ENCODE measurements around the gene EHD2. TPM values are rescaled to one million over a fixed set of nuclear protein-coding genes. Genes with fewer than 3 reads are reported as not detected.
A peak's percentile ranks its signal among the peaks of the same experiment; 100 is the strongest.
"Not testable (repeated sequence)": the region's sequence is repeated elsewhere in the genome, so short reads cannot be mapped to it uniquely, and the experiment has no call there.

Gene EHD2
- total RNA-seq, 1 donor from 2014 or later: 159 TPM

- Mint-ChIP-seq H3K27ac (ENCODE audit: unreplicated experiment) (peak overlapping the region; percentile 98), H3K9me3 (ENCODE audit: unreplicated experiment) (no peaks in the 10 kb centered on the region), H3K36me3 (ENCODE audit: low read depth, unreplicated experiment) (peaks cover 14% of the 10 kb centered on the region), H3K4me1 (ENCODE audit: low read depth, unreplicated experiment) (peaks cover 48% of the 10 kb centered on the region), H3K4me3 (ENCODE audit: unreplicated experiment) (peak overlapping the region; percentile 41), H3K27me3 (ENCODE audit: low read depth, unreplicated experiment) (no peaks in the 10 kb centered on the region)
- peak overlapping the region; percentile 83 for H3K4me2 ChIP-seq (ENCODE audit: low read length)
- peaks cover 71% of the 10 kb centered on the region for H3K79me2 ChIP-seq (ENCODE audit: insufficient read depth, low read length)
- H3K4me1 ChIP-seq (ENCODE audit: insufficient read depth, low read length): peaks cover 43% of the 10 kb centered on the region
- no peaks in the 10 kb centered on the region for H3K27me3 ChIP-seq (ENCODE audit: insufficient read depth, low read length)
- H3K27ac ChIP-seq (ENCODE audit: low read depth, low read length): peak overlapping the region; percentile 98
- H3K4me3 ChIP-seq (ENCODE audit: insufficient read depth, low read depth, low read length): peak overlapping the region; percentile 54
- peak overlapping the region; percentile 88 for H3K9ac ChIP-seq (ENCODE audit: low read length)
- TF ChIP-seq, protein P1, sequence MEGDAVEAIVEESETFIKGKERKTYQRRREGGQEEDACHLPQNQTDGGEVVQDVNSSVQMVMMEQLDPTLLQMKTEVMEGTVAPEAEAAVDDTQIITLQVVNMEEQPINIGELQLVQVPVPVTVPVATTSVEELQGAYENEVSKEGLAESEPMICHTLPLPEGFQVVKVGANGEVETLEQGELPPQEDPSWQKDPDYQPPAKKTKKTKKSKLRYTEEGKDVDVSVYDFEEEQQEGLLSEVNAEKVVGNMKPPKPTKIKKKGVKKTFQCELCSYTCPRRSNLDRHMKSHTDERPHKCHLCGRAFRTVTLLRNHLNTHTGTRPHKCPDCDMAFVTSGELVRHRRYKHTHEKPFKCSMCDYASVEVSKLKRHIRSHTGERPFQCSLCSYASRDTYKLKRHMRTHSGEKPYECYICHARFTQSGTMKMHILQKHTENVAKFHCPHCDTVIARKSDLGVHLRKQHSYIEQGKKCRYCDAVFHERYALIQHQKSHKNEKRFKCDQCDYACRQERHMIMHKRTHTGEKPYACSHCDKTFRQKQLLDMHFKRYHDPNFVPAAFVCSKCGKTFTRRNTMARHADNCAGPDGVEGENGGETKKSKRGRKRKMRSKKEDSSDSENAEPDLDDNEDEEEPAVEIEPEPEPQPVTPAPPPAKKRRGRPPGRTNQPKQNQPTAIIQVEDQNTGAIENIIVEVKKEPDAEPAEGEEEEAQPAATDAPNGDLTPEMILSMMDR (IDR thresholded peaks at IDR 0.05; ENCODE audit: insufficient read depth, low read depth, low read length): no peak
- TF ChIP-seq EZH2 (IDR thresholded peaks at IDR 0.05; ENCODE audit: insufficient read depth, low read length): no peak
- no peaks in the 10 kb centered on the region for H3K36me3 ChIP-seq (ENCODE audit: insufficient read depth, low read length)
- H2AFZ ChIP-seq (ENCODE audit: low read depth, low read length): no peak overlapping the region
- peak; percentile 93 for FAIRE-seq
- no peaks in the 10 kb centered on the region for H3K9me3 ChIP-seq (ENCODE audit: insufficient read depth, low read depth, low read length)
- peaks cover 68% of the 10 kb centered on the region for H4K20me1 ChIP-seq (ENCODE audit: insufficient read depth, low read length)
- DNase-seq (ENCODE audit: low read depth): peak; percentile 99
Observed at GRCh38 chr19:47663911-47664771, 49.1 kb upstream of the EHD2 start.

- not testable (repeated sequence) for H3K27ac Mint-ChIP-seq (ENCODE audit: unreplicated experiment); H3K27me3 ChIP-seq (ENCODE audit: insufficient read depth, low read length); H3K9me3 ChIP-seq (ENCODE audit: insufficient read depth, low read depth, low read length); H2AFZ ChIP-seq (ENCODE audit: low read depth, low read length); FAIRE-seq; H3K36me3 Mint-ChIP-seq (ENCODE audit: low read depth, unreplicated experiment); H3K9me3 Mint-ChIP-seq (ENCODE audit: unreplicated experiment); H3K4me3 ChIP-seq (ENCODE audit: insufficient read depth, low read depth, low read length); H3K4me2 ChIP-seq (ENCODE audit: low read length); H3K27ac ChIP-seq (ENCODE audit: low read depth, low read length); H3K27me3 Mint-ChIP-seq (ENCODE audit: low read depth, unreplicated experiment); DNase-seq (ENCODE audit: low read depth); H3K36me3 ChIP-seq (ENCODE audit: insufficient read depth, low read length); H3K9ac ChIP-seq (ENCODE audit: low read length); H3K4me3 Mint-ChIP-seq (ENCODE audit: unreplicated experiment)
- H4K20me1 ChIP-seq (ENCODE audit: insufficient read depth, low read length): peaks cover 81% of the 10 kb centered on the region
- peaks cover 13% of the 10 kb centered on the region for H3K4me1 ChIP-seq (ENCODE audit: insufficient read depth, low read length)
- peaks cover 30% of the 10 kb centered on the region for H3K4me1 Mint-ChIP-seq (ENCODE audit: low read depth, unreplicated experiment)
- peaks cover 64% of the 10 kb centered on the region for H3K79me2 ChIP-seq (ENCODE audit: insufficient read depth, low read length)
Observed at GRCh38 chr19:47668556-47668955, 44.7 kb upstream of the EHD2 start.

DNA sequence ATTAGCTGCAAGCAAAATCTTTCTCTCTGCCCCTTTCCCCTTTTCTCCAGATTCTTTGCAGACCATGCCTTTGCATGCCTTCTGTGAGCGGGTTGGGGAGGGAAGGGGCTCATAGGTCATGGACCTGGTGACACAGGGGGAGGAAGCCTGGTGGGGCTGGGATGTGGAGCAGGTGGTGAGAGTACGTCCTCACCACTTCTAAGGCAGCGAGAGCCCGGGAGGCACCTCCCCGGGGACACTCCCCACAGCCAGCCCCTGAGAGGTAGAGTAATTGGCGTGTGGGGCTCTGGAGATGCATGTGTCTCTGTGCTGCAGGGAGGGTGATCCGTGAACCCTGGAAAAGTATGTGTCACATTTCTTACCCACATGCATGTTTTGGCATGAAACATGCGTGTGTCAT lies 42.5 kb upstream of the EHD2 start:
- H3K4me1 Mint-ChIP-seq (ENCODE audit: low read depth, unreplicated experiment): peaks cover 17% of the 10 kb centered on the region
- H3K27me3 Mint-ChIP-seq (ENCODE audit: low read depth, unreplicated experiment): no peaks in the 10 kb centered on the region

More for the DNA sequence above, 42.5 kb upstream of the EHD2 start:
- Histone ChIP-seq H3K4me2 (ENCODE audit: low read length) (no peak overlapping the region), H3K27me3 (ENCODE audit: insufficient read depth, low read length) (no peaks in the 10 kb centered on the region), H4K20me1 (ENCODE audit: insufficient read depth, low read length) (peaks cover 62% of the 10 kb centered on the region), H3K9ac (ENCODE audit: low read length) (no peak overlapping the region), H3K4me3 (ENCODE audit: insufficient read depth, low read depth, low read length) (no peak overlapping the region), H3K9me3 (ENCODE audit: insufficient read depth, low read depth, low read length) (no peaks in the 10 kb centered on the region), H3K27ac (ENCODE audit: low read depth, low read length) (no peak overlapping the region), H3K4me1 (ENCODE audit: insufficient read depth, low read length) (no peaks in the 10 kb centered on the region), H2AFZ (ENCODE audit: low read depth, low read length) (no peak overlapping the region), H3K36me3 (ENCODE audit: insufficient read depth, low read length) (peaks cover 6% of the 10 kb centered on the region), H3K79me2 (ENCODE audit: insufficient read depth, low read length) (peaks cover 49% of the 10 kb centered on the region)
- Mint-ChIP-seq H3K4me3 (ENCODE audit: unreplicated experiment) (no peak overlapping the region), H3K36me3 (ENCODE audit: low read depth, unreplicated experiment) (peaks cover 25% of the 10 kb centered on the region), H3K9me3 (ENCODE audit: unreplicated experiment) (no peaks in the 10 kb centered on the region), H3K27ac (ENCODE audit: unreplicated experiment) (peak overlapping the region; percentile 47)
- DNase-seq (ENCODE audit: low read depth) (no peak), FAIRE-seq (no peak)
- TF ChIP-seq EZH2 (IDR thresholded peaks at IDR 0.05; ENCODE audit: insufficient read depth, low read length): no peak
- TF ChIP-seq, protein P1 (IDR thresholded peaks at IDR 0.05; ENCODE audit: insufficient read depth, low read depth, low read length): no peak

Measured in astrocyte (in vitro differentiated cells and primary cell).